ENCODE measurements around the gene SPEF1. TPM values are rescaled to one million over a fixed set of nuclear protein-coding genes. Genes with fewer than 3 reads are reported as not detected.

The SPEF1 gene
- total RNA-seq, 2 experiments from 2014 or later, result not detected

DNA sequence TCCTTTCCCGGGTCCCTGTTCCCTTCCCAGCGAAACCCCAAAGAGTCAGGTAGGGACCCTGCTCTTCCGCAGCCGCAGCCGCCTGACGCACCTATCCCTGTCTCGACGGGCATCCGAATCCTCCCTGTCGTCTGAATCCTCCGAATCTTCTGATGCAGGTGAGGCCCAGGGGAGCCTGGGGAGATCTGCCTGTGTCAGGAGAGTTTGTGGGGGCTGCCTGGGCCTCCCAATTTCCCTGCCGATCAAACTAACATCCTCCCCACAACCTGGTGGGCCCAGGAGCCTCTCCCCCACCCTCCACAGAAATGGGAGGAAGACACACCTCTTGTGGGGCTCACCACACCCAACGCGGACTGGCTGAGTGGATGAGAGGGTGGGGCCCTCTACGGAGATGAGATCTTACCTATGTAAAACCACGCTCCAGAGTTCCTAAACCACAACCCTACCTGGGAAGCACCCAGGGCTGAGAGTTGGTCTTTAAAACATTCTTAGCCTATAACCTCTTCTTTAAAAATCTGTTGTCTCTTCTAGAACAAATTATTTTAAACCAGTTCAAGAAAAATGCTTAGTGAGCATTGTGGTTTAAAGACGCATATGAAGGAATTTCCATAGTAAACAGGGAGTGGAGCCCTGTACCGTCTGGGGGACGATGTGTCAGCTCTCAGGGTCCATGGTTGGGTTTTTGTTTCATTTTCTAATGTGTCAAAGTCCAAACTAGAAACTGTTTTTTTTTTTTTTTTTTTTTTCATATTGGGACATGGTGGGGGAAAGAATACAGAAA, 16.5 kb upstream of the SPEF1 start:
- Histone ChIP-seq H3K27me3 (ENCODE audit: control insufficient read depth in 1 of 2, insufficient read depth in 2 of 2, low read length in 2 of 2) (no peaks in the 10 kb centered on the region), H3K4me1 (ENCODE audit: insufficient read depth, low read length) (peaks cover 69% of the 10 kb centered on the region), H3K4me3 (ENCODE audit: low read length) (peak overlapping the region; percentile 96), H3K9me3 (ENCODE audit: control insufficient read depth in 1 of 2, insufficient read depth in 1 of 2, low read length in 2 of 2) (no peaks in the 10 kb centered on the region), H3K36me3 (ENCODE audit: insufficient read depth, low read length) (peaks cover 43% of the 10 kb centered on the region), H3K27ac (ENCODE audit: low read depth in 1 of 2, low read length in 2 of 2) (peak overlapping the region; percentile 67 to 78)
- H3K27me3 Mint-ChIP-seq, result no peaks in the 10 kb centered on the region
- peak overlapping the region; percentile 95 for H3K27ac Mint-ChIP-seq
- POLR2A ChIA-PET, result interaction anchor here (0.6 to 3.3 kb wide), 4 partner anchors 11 to 29 kb away, joined by 5 to 25 read pairs (median 12); partner anchors contain the start of genes AP5S1, CENPB and SPEF1
- H3K36me3 Mint-ChIP-seq (ENCODE audit: low read depth), result peaks cover 68% of the 10 kb centered on the region
- peaks cover 56% of the 10 kb centered on the region for H3K4me1 Mint-ChIP-seq (ENCODE audit: low read depth)
- DNase-seq (peak in 9 of 14 experiments; percentile 39 to 83 (median 60)), ATAC-seq (ENCODE audit: poor library complexity) (peak; percentile 19)
- H3K4me3 Mint-ChIP-seq, result peak overlapping the region; percentile 100
- intact Hi-C loops (cut with DNase I, micrococcal nuclease), result no loop called here
- TF ChIP-seq, protein P1, sequence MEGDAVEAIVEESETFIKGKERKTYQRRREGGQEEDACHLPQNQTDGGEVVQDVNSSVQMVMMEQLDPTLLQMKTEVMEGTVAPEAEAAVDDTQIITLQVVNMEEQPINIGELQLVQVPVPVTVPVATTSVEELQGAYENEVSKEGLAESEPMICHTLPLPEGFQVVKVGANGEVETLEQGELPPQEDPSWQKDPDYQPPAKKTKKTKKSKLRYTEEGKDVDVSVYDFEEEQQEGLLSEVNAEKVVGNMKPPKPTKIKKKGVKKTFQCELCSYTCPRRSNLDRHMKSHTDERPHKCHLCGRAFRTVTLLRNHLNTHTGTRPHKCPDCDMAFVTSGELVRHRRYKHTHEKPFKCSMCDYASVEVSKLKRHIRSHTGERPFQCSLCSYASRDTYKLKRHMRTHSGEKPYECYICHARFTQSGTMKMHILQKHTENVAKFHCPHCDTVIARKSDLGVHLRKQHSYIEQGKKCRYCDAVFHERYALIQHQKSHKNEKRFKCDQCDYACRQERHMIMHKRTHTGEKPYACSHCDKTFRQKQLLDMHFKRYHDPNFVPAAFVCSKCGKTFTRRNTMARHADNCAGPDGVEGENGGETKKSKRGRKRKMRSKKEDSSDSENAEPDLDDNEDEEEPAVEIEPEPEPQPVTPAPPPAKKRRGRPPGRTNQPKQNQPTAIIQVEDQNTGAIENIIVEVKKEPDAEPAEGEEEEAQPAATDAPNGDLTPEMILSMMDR (IDR thresholded peaks at IDR 0.05), result no peak
- CTCF ChIA-PET, result interaction anchor here (0.6 to 2.8 kb wide), 4 partner anchors 10 to 44 kb away, joined by 3 to 18 read pairs (median 6); partner anchors contain the start of gene AP5S1
- H3K9me3 Mint-ChIP-seq, result no peaks in the 10 kb centered on the region

DNA sequence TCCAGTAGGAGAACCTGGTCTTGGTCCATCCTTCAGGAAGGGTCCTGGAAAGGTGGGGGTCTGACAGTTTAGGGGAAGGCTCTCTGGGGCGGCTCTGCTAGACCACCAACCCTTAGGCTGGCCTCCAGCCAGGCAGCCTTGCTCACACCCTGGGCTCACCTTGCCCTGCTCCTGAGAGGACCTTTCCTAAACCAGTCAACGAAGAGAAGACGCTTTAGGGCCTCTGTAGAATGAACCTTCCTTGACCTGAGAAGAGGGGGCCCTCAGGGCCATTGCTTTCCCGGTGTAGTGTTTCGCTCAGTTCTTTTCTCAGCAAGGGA, 15.9 kb upstream of the SPEF1 start:
- peaks cover 62% of the 10 kb centered on the region for H3K36me3 Mint-ChIP-seq (ENCODE audit: low read depth)
- ChIA-PET CTCF (interaction anchor here (2.8 kb wide), 1 partner anchor 23 kb away, joined by 32 read pairs; the partner anchor contains the start of gene AP5S1), POLR2A (interaction anchor here (3.0 kb wide), 1 partner anchor 23 kb away, joined by 34 read pairs; the partner anchor contains the start of gene AP5S1)
- intact Hi-C loops (cut with DNase I, micrococcal nuclease), result no loop called here
- H3K4me3 ChIP-seq (ENCODE audit: low read length), result peak overlapping the region; percentile 96
- peak overlapping the region; percentile 95 for H3K27ac Mint-ChIP-seq
- H3K27me3 Mint-ChIP-seq, result no peaks in the 10 kb centered on the region
- peaks cover 51% of the 10 kb centered on the region for H3K4me1 Mint-ChIP-seq (ENCODE audit: low read depth)
- no peaks in the 10 kb centered on the region for H3K9me3 ChIP-seq (ENCODE audit: control insufficient read depth in 1 of 2, insufficient read depth in 1 of 2, low read length in 2 of 2)
- ATAC-seq (ENCODE audit: poor library complexity) (no peak), DNase-seq (no peak)
- H3K36me3 ChIP-seq (ENCODE audit: insufficient read depth, low read length), result peaks cover 37% of the 10 kb centered on the region
- peak overlapping the region; percentile 100 for H3K4me3 Mint-ChIP-seq
- H3K4me1 ChIP-seq (ENCODE audit: insufficient read depth, low read length), result peaks cover 63% of the 10 kb centered on the region
- TF ChIP-seq, protein P1 (IDR thresholded peaks at IDR 0.05), result no peak
- H3K9me3 Mint-ChIP-seq, result no peaks in the 10 kb centered on the region
- peak overlapping the region; percentile 67 to 78 for H3K27ac ChIP-seq (ENCODE audit: low read depth in 1 of 2, low read length in 2 of 2)
- H3K27me3 ChIP-seq (ENCODE audit: control insufficient read depth in 1 of 2, insufficient read depth in 2 of 2, low read length in 2 of 2), result no peaks in the 10 kb centered on the region

DNA sequence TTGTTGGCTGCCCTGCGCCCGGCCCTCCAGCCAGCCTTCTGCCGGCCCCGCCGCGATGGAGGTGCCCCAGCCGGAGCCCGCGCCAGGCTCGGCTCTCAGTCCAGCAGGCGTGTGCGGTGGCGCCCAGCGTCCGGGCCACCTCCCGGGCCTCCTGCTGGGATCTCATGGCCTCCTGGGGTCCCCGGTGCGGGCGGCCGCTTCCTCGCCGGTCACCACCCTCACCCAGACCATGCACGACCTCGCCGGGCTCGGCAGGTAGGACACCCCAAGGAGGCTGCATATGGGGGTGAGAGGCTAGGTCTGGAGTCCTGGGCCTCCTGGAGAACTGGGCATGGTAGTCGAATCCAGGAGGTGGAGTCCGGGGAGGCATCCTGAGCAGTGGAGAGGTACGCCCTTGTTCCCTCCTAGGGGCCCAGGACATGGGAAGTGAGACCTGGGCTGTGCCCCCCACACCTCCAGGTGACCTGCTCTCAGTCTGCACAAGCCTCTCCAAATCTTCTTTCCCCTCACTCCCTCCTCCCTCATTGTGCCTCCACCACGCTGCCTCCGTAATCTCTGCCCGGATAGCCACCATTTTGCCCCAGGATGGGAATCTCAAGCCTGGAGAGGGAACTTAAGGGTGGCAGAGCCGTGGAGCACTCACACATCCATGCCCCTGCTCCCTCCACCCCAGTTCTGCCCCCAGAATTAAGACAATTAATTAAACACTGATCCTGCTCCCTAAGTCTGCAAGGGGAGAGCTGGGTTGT, 15.4 kb upstream of the SPEF1 start:
- H3K27me3 ChIP-seq (ENCODE audit: control insufficient read depth in 1 of 2, insufficient read depth in 2 of 2, low read length in 2 of 2), result no peaks in the 10 kb centered on the region
- ATAC-seq (ENCODE audit: poor library complexity), result no peak
- DNase-seq, result no peak
- H3K9me3 ChIP-seq (ENCODE audit: control insufficient read depth in 1 of 2, insufficient read depth in 1 of 2, low read length in 2 of 2), result no peaks in the 10 kb centered on the region
- ChIA-PET POLR2A (interaction anchor here (1.1 to 3.0 kb wide), 7 partner anchors 10 to 30 kb away, joined by 3 to 35 read pairs (median 20); partner anchors contain the start of genes ADISSP, AP5S1 and CENPB), CTCF (interaction anchor here (1.0 to 2.8 kb wide), 7 partner anchors 10 to 288 kb away, joined by 3 to 32 read pairs (median 5); partner anchors contain the start of genes ADISSP, AP5S1 and CENPB)
- Mint-ChIP-seq H3K27ac (peak overlapping the region; percentile 95), H3K36me3 (ENCODE audit: low read depth) (peaks cover 57% of the 10 kb centered on the region), H3K4me3 (peak overlapping the region; percentile 100), H3K4me1 (ENCODE audit: low read depth) (peaks cover 51% of the 10 kb centered on the region), H3K9me3 (no peaks in the 10 kb centered on the region), H3K27me3 (no peaks in the 10 kb centered on the region)
- TF ChIP-seq, protein P1 (IDR thresholded peaks at IDR 0.05), result no peak
- peak overlapping the region; percentile 67 to 78 for H3K27ac ChIP-seq (ENCODE audit: low read depth in 1 of 2, low read length in 2 of 2)
- H3K4me3 ChIP-seq (ENCODE audit: low read length), result peak overlapping the region; percentile 96
- peaks cover 32% of the 10 kb centered on the region for H3K36me3 ChIP-seq (ENCODE audit: insufficient read depth, low read length)
- peaks cover 58% of the 10 kb centered on the region for H3K4me1 ChIP-seq (ENCODE audit: insufficient read depth, low read length)
- intact Hi-C loops (cut with DNase I, micrococcal nuclease), result loop anchor here in 1 of 2 experiments (1.0 kb wide), 1 partner anchor 9 kb away; no protein-coding TSS in a partner anchor
